Neural progenitor cell (in vitro differentiated cells): Measurements from ENCODE around the gene BACE2. TPM values are rescaled to one million over a fixed set of nuclear protein-coding genes. Genes with fewer than 3 reads are reported as not detected.
A peak's percentile ranks its signal among the peaks of the same experiment; 100 is the strongest.

Experiments
- DNase-seq: peaks from one replicate; pipeline ENCODE4 v3.0.0-alpha.2; 2016; ENCODE audit warnings: low spot score
- H2AFZ ChIP-seq: fragments of 200-600 bp; sonication (generic); replicated peaks from 2 replicates; pipeline ENCODE4 v1.6.1; 2016; ENCODE audit warnings: antibody characterized with exemption
- H3F3A ChIP-seq: fragments of 200-600 bp; sonication (generic); 2 replicates; pipeline ENCODE4 v1.6.1; 2016; ENCODE audit warnings: antibody characterized with exemption, low read depth
- H3K27ac ChIP-seq: fragments of 200-600 bp; sonication (generic); 2 replicates; pipeline ENCODE4 v1.5.1; 2016; ENCODE audit warnings: mild to moderate bottlenecking
- H3K27me3 ChIP-seq: fragments of 200-600 bp; sonication (generic); 2 replicates; pipeline ENCODE4 v1.6.1; 2016; ENCODE audit warnings: mild to moderate bottlenecking, moderate library complexity
- H3K36me3 ChIP-seq: fragments of 200-600 bp; sonication (generic); 2 replicates; pipeline ENCODE4 v1.5.1; 2016
- H3K4me1 ChIP-seq: fragments of 200-600 bp; sonication (generic); 2 replicates; pipeline ENCODE4 v1.6.1; 2016; ENCODE audit warnings: mixed run types
- H3K4me2 ChIP-seq: fragments of 200-600 bp; sonication (generic); 2 replicates; pipeline ENCODE4 v1.6.1; 2016
- H3K4me3 ChIP-seq: fragments of 200-600 bp; sonication (generic); 2 replicates; pipeline ENCODE4 v1.5.1; 2016
- H3K79me2 ChIP-seq: fragments of 200-600 bp; sonication (generic); 2 replicates; pipeline ENCODE4 v1.6.1; 2016; ENCODE audit warnings: low read depth
- H3K9ac ChIP-seq: fragments of 200-600 bp; sonication (generic); 2 replicates; pipeline ENCODE4 v1.6.1; 2016
- H3K9me3 ChIP-seq: fragments of 200-600 bp; sonication (generic); 2 replicates; pipeline ENCODE4 v1.5.1; 2016; ENCODE audit warnings: low read depth
- H4K20me1 ChIP-seq: fragments of 200-600 bp; sonication (generic); 2 replicates; pipeline ENCODE4 v1.6.1; 2016; ENCODE audit warnings: low read depth
- H3K27ac Mint-ChIP-seq: 3 replicates; pipeline ENCODE4 v1.8.0; 2021; ENCODE audit warnings: mixed read lengths
- H3K27me3 Mint-ChIP-seq: 2 replicates; pipeline ENCODE4 v1.8.0; 2022; ENCODE audit warnings: low read depth, mild to moderate bottlenecking, inconsistent platforms, moderate library complexity, mixed read lengths; ENCODE audit not compliant: insufficient read depth
- H3K36me3 Mint-ChIP-seq: 3 replicates; pipeline ENCODE4 v1.8.0; 2021; ENCODE audit warnings: mixed read lengths
- H3K4me1 Mint-ChIP-seq: 3 replicates; pipeline ENCODE4 v1.8.0; 2021; ENCODE audit warnings: mixed read lengths
- H3K4me3 Mint-ChIP-seq: 3 replicates; pipeline ENCODE4 v1.8.0; 2021; ENCODE audit warnings: mild to moderate bottlenecking, moderate library complexity, mixed read lengths
- H3K9me3 Mint-ChIP-seq: 3 replicates; pipeline ENCODE4 v1.8.0; 2020; ENCODE audit warnings: mixed read lengths
- CTCF ChIP-seq: fragments of 200-600 bp; sonication (generic); IDR thresholded peaks from 2 replicates; pipeline ENCODE4 v1.5.1; 2017; ENCODE audit warnings: antibody characterized with exemption, mild to moderate bottlenecking
- EZH2 ChIP-seq: fragments of 200-600 bp; sonication (generic); IDR thresholded peaks from 2 replicates; pipeline ENCODE4 v1.6.1; 2017; ENCODE audit warnings: antibody characterized with exemption, mild to moderate bottlenecking, moderate library complexity
- EZH2phosphoT487 ChIP-seq: fragments of 200-600 bp; sonication (generic); IDR thresholded peaks from 2 replicates; pipeline ENCODE4 v1.6.1; 2017; ENCODE audit warnings: antibody characterized with exemption
- total RNA-seq: library from RNA; depleted of rRNA; stranded (reverse); fragments of >200 nt; gene quantifications from 2 replicates; pipeline ENCODE4 v1.2.3, GENCODE V29; 2015; ENCODE audit warnings: low replicate concordance

BACE2 gene
- total RNA-seq, 1 donor from 2014 or later = 0.15 TPM

GRCh38 chr21:41280115-41280919 is 112.4 kb downstream of the BACE2 start:
- Mint-ChIP-seq H3K27ac (no peak overlapping the region), H3K9me3 (no peaks in the 10 kb centered on the region), H3K36me3 (peaks cover 6% of the 10 kb centered on the region), H3K4me3 (no peak overlapping the region), H3K4me1 (no peaks in the 10 kb centered on the region), H3K27me3 (no peaks in the 10 kb centered on the region)
- no peak overlapping the region for H2AFZ ChIP-seq
- no peaks in the 10 kb centered on the region for H3F3A ChIP-seq
- DNase-seq = no peak
- peaks cover 7% of the 10 kb centered on the region for H3K27me3 ChIP-seq
- TF ChIP-seq EZH2 (no peak), CTCF (no peak), EZH2phosphoT487 (no peak)
- no peak overlapping the region for H3K27ac ChIP-seq
- no peaks in the 10 kb centered on the region for H3K36me3 ChIP-seq
- H3K9ac ChIP-seq = no peak overlapping the region
- no peak overlapping the region for H3K4me3 ChIP-seq
- H3K4me1 ChIP-seq = no peaks in the 10 kb centered on the region
- no peaks in the 10 kb centered on the region for H4K20me1 ChIP-seq
- H3K79me2 ChIP-seq = no peaks in the 10 kb centered on the region
- no peak overlapping the region for H3K4me2 ChIP-seq
- no peaks in the 10 kb centered on the region for H3K9me3 ChIP-seq

GRCh38 chr21:41282412-41282811 is 114.5 kb downstream of the BACE2 start:
- no peak overlapping the region for H3K27ac Mint-ChIP-seq
- TF ChIP-seq CTCF (no peak), EZH2 (no peak), EZH2phosphoT487 (no peak)
- H3K27me3 Mint-ChIP-seq = no peaks in the 10 kb centered on the region
- Histone ChIP-seq H3K4me1 (no peaks in the 10 kb centered on the region), H3K27ac (no peak overlapping the region), H3K4me2 (no peak overlapping the region), H4K20me1 (no peaks in the 10 kb centered on the region), H3K36me3 (no peaks in the 10 kb centered on the region), H3K4me3 (no peak overlapping the region), H3K9ac (no peak overlapping the region), H3K27me3 (peaks cover 7% of the 10 kb centered on the region), H3F3A (no peaks in the 10 kb centered on the region), H3K79me2 (no peaks in the 10 kb centered on the region), H3K9me3 (no peaks in the 10 kb centered on the region), H2AFZ (no peak overlapping the region)
- no peaks in the 10 kb centered on the region for H3K9me3 Mint-ChIP-seq
- no peak for DNase-seq
- H3K4me3 Mint-ChIP-seq = no peak overlapping the region
- no peaks in the 10 kb centered on the region for H3K4me1 Mint-ChIP-seq
- no peaks in the 10 kb centered on the region for H3K36me3 Mint-ChIP-seq

GRCh38 chr21:41283211-41283818 is 115.4 kb downstream of the BACE2 start:
- H3K9me3 ChIP-seq = no peaks in the 10 kb centered on the region
- H3K27me3 Mint-ChIP-seq = no peaks in the 10 kb centered on the region
- H3K4me1 ChIP-seq = no peaks in the 10 kb centered on the region
- H4K20me1 ChIP-seq = no peaks in the 10 kb centered on the region
- no peaks in the 10 kb centered on the region for H3F3A ChIP-seq
- H2AFZ ChIP-seq = peak overlapping the region; percentile 45
- H3K36me3 ChIP-seq = no peaks in the 10 kb centered on the region
- no peaks in the 10 kb centered on the region for H3K36me3 Mint-ChIP-seq
- TF ChIP-seq CTCF (peak; percentile 80), EZH2phosphoT487 (no peak), EZH2 (no peak)
- H3K27ac Mint-ChIP-seq = no peak overlapping the region
- peaks cover 7% of the 10 kb centered on the region for H3K27me3 ChIP-seq
- H3K79me2 ChIP-seq = no peaks in the 10 kb centered on the region
- H3K4me1 Mint-ChIP-seq = no peaks in the 10 kb centered on the region
- no peak overlapping the region for H3K9ac ChIP-seq
- no peak overlapping the region for H3K4me2 ChIP-seq
- no peaks in the 10 kb centered on the region for H3K9me3 Mint-ChIP-seq
- no peak overlapping the region for H3K27ac ChIP-seq
- H3K4me3 Mint-ChIP-seq = no peak overlapping the region
- peak; percentile 81 for DNase-seq
- no peak overlapping the region for H3K4me3 ChIP-seq
